ENCODE measurements around the gene ZFYVE21. TPM values are rescaled to one million over a fixed set of nuclear protein-coding genes. Genes with fewer than 3 reads are reported as not detected.

Gene ZFYVE21
- total RNA-seq, 1 donor, result 36.9 TPM

DNA sequence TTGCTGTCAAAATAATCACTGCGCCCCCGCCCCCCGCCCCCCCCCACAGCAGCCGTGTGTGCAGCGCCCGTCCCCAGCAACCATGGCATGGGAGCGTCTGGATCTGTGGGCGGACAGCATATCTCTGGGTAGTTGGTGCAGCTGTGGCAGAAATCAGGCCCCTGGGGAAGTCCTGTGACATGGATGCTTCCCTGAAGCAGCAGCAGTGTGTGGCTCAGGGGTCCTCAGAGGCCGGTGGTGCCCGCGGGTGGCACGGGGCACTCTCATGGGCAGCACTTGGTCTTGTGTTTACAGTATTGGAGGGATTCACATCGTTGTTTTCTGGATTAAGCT, 19.6 kb upstream of the ZFYVE21 start:
- TF ChIP-seq, protein P1, sequence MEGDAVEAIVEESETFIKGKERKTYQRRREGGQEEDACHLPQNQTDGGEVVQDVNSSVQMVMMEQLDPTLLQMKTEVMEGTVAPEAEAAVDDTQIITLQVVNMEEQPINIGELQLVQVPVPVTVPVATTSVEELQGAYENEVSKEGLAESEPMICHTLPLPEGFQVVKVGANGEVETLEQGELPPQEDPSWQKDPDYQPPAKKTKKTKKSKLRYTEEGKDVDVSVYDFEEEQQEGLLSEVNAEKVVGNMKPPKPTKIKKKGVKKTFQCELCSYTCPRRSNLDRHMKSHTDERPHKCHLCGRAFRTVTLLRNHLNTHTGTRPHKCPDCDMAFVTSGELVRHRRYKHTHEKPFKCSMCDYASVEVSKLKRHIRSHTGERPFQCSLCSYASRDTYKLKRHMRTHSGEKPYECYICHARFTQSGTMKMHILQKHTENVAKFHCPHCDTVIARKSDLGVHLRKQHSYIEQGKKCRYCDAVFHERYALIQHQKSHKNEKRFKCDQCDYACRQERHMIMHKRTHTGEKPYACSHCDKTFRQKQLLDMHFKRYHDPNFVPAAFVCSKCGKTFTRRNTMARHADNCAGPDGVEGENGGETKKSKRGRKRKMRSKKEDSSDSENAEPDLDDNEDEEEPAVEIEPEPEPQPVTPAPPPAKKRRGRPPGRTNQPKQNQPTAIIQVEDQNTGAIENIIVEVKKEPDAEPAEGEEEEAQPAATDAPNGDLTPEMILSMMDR (IDR thresholded peaks at IDR 0.05; ENCODE audit: extremely low read depth, low read depth, low read length), result no peak
- no peak overlapping the region for H3K4me3 ChIP-seq (ENCODE audit: insufficient read depth, low read length)
- H2AFZ ChIP-seq (ENCODE audit: low read length), result no peak overlapping the region
- H3K9me3 ChIP-seq (ENCODE audit: low read depth, low read length), result no peaks in the 10 kb centered on the region
- H3K4me1 ChIP-seq (ENCODE audit: insufficient read depth, low read length), result no peaks in the 10 kb centered on the region
- H3K4me2 ChIP-seq (ENCODE audit: insufficient read depth, low read length), result no peak overlapping the region
- peaks cover 82% of the 10 kb centered on the region for H3K79me2 ChIP-seq (ENCODE audit: insufficient read depth, low read length)
- H3K27ac ChIP-seq (ENCODE audit: low read depth, low read length), result peak overlapping the region; percentile 15
- H3K36me3 ChIP-seq (ENCODE audit: insufficient read depth, low read length), result peaks cover 64% of the 10 kb centered on the region
- peaks cover 14% of the 10 kb centered on the region for H4K20me1 ChIP-seq (ENCODE audit: insufficient read depth, low read length)
- peak; percentile 85 for DNase-seq (ENCODE audit: insufficient read length, low spot score, missing footprints)
- no peaks in the 10 kb centered on the region for H3K27me3 ChIP-seq (ENCODE audit: insufficient read depth, low read length)

DNA sequence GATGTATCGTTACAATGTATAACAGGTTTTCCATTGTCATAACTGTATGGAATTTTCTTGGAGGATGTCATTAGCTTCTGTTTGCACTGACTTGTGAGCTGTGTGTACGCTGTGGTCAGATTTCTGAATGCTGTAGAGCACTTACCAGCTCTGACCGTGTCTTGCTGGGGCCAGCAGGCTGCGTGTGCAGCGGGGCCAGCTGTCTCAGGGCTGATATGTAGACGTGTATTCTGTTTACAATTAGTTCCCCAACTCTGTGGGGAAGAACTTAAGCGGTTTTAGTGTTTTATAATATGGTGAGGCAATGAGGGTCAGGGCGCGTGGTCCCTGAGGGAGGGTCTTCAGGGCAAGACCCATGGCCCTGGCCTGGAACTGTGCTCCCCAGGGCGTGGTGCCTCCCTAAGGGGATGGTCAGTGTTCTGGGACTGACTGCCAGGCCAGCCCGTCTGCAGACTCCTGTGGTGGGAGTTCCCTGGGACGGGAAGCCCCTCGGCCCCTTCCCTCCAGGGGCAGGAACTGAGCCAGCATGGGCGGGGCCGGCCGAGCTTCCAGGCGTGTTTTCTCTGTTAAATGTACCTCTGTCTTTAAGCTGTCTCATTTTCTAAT, 19.0 kb upstream of the ZFYVE21 start:
- peaks cover 80% of the 10 kb centered on the region for H3K79me2 ChIP-seq (ENCODE audit: insufficient read depth, low read length)
- no peaks in the 10 kb centered on the region for H3K4me1 ChIP-seq (ENCODE audit: insufficient read depth, low read length)
- H4K20me1 ChIP-seq (ENCODE audit: insufficient read depth, low read length), result peaks cover 14% of the 10 kb centered on the region
- H3K27me3 ChIP-seq (ENCODE audit: insufficient read depth, low read length), result no peaks in the 10 kb centered on the region
- peak; percentile 96 for DNase-seq (ENCODE audit: insufficient read length, low spot score, missing footprints)
- no peak overlapping the region for H3K4me2 ChIP-seq (ENCODE audit: insufficient read depth, low read length)
- H3K36me3 ChIP-seq (ENCODE audit: insufficient read depth, low read length), result peaks cover 67% of the 10 kb centered on the region
- TF ChIP-seq, protein P1 (IDR thresholded peaks at IDR 0.05; ENCODE audit: extremely low read depth, low read depth, low read length), result no peak
- H2AFZ ChIP-seq (ENCODE audit: low read length), result no peak overlapping the region
- H3K4me3 ChIP-seq (ENCODE audit: insufficient read depth, low read length), result no peak overlapping the region
- peak overlapping the region; percentile 15 for H3K27ac ChIP-seq (ENCODE audit: low read depth, low read length)
- no peaks in the 10 kb centered on the region for H3K9me3 ChIP-seq (ENCODE audit: low read depth, low read length)

DNA sequence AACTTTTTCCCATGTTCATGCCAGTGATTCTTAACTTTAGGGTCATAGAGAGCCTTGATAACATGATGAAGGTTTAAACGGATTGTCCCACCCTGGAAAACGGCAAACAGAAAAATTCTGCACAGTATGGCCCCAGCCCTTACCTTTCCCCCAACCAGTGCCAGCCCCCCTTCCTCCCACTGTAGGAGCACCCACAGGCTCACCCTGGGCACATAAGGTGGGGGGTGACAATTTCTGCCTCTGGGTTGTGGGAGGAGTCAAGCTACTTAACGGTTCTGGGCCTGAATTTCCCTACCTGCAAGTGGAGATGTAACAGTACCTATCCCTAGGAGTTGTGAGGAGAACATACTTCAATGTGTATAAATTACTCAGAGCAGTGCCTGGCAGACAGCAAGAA, 18.4 kb upstream of the ZFYVE21 start:
- Histone ChIP-seq H3K27ac (ENCODE audit: low read depth, low read length) (peak overlapping the region; percentile 15), H3K4me3 (ENCODE audit: insufficient read depth, low read length) (no peak overlapping the region), H4K20me1 (ENCODE audit: insufficient read depth, low read length) (peaks cover 10% of the 10 kb centered on the region), H3K36me3 (ENCODE audit: insufficient read depth, low read length) (peaks cover 70% of the 10 kb centered on the region), H3K27me3 (ENCODE audit: insufficient read depth, low read length) (no peaks in the 10 kb centered on the region), H3K9me3 (ENCODE audit: low read depth, low read length) (no peaks in the 10 kb centered on the region), H3K4me1 (ENCODE audit: insufficient read depth, low read length) (no peaks in the 10 kb centered on the region), H3K79me2 (ENCODE audit: insufficient read depth, low read length) (peaks cover 74% of the 10 kb centered on the region), H2AFZ (ENCODE audit: low read length) (no peak overlapping the region), H3K4me2 (ENCODE audit: insufficient read depth, low read length) (no peak overlapping the region)
- peak; percentile 73 for DNase-seq (ENCODE audit: insufficient read length, low spot score, missing footprints)
- TF ChIP-seq, protein P1 (IDR thresholded peaks at IDR 0.05; ENCODE audit: extremely low read depth, low read depth, low read length), result no peak

DNA sequence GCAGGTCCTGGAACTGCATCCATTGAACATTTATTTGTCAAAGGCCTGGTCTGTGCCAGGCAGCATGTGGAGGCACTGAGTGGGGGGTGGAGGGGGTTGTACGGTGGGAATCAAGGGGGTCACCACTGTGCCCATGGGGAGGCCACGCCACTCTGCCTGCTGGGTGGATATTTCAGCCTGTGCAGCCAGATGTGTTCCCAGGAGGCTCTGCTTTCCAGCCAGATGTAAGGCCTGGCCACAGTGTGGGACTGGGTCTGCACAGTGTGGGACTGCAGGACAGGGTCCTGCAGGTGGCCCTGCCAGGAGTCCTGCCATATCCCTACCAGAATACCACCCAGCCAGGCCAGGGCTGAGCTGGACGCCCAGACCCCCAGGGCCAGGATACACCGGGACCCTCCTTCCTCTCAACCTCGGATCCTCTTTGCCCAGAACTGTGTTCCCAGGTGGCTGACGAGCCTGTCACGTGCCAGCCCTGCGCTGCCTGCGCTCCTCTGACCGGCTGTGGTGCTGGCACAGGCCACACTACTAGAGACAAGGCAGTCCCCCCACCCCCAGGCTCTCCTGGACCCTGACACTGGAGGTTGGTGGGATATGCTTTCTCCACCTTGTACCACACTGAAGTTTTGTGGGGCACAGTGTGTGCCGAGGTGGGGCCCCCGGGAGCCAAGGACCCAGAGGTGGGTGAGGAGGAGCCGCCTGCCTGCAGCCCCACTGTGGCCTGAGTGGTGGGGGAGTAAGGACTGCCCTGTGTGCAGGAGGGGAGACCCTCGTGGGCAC, 17.8 kb upstream of the ZFYVE21 start:
- Histone ChIP-seq H3K4me2 (ENCODE audit: insufficient read depth, low read length) (no peak overlapping the region), H3K36me3 (ENCODE audit: insufficient read depth, low read length) (peaks cover 70% of the 10 kb centered on the region), H3K27me3 (ENCODE audit: insufficient read depth, low read length) (no peaks in the 10 kb centered on the region), H2AFZ (ENCODE audit: low read length) (no peak overlapping the region), H3K4me1 (ENCODE audit: insufficient read depth, low read length) (no peaks in the 10 kb centered on the region), H3K79me2 (ENCODE audit: insufficient read depth, low read length) (peaks cover 68% of the 10 kb centered on the region), H3K4me3 (ENCODE audit: insufficient read depth, low read length) (no peak overlapping the region), H3K9me3 (ENCODE audit: low read depth, low read length) (no peaks in the 10 kb centered on the region), H4K20me1 (ENCODE audit: insufficient read depth, low read length) (peaks cover 12% of the 10 kb centered on the region), H3K27ac (ENCODE audit: low read depth, low read length) (no peak overlapping the region)
- peak; percentile 83 for DNase-seq (ENCODE audit: insufficient read length, low spot score, missing footprints)
- TF ChIP-seq, protein P1 (IDR thresholded peaks at IDR 0.05; ENCODE audit: extremely low read depth, low read depth, low read length), result no peak
